ENCODE results near the gene IL22RA2. TPM values are rescaled to one million over a fixed set of nuclear protein-coding genes. Genes with fewer than 3 reads are reported as not detected.
A peak's percentile ranks its signal among the peaks of the same experiment; 100 is the strongest.

Gene IL22RA2, protein sequence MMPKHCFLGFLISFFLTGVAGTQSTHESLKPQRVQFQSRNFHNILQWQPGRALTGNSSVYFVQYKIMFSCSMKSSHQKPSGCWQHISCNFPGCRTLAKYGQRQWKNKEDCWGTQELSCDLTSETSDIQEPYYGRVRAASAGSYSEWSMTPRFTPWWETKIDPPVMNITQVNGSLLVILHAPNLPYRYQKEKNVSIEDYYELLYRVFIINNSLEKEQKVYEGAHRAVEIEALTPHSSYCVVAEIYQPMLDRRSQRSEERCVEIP
- not detected for total RNA-seq

- H3K4me1 ChIP-seq = no peaks in the 10 kb centered on the region
- H3K4me3 ChIP-seq = no peak within 1 kb of the TSS
- DNase-seq (ENCODE audit: extremely low spot score in 2 of 2) = no peak
- H3K9me3 ChIP-seq = no peaks in the 10 kb centered on the region
- no peak within 1 kb of the TSS for H3K27ac ChIP-seq
- H3K36me3 ChIP-seq = no peaks in the 10 kb centered on the region
- TF ChIP-seq, protein P1, sequence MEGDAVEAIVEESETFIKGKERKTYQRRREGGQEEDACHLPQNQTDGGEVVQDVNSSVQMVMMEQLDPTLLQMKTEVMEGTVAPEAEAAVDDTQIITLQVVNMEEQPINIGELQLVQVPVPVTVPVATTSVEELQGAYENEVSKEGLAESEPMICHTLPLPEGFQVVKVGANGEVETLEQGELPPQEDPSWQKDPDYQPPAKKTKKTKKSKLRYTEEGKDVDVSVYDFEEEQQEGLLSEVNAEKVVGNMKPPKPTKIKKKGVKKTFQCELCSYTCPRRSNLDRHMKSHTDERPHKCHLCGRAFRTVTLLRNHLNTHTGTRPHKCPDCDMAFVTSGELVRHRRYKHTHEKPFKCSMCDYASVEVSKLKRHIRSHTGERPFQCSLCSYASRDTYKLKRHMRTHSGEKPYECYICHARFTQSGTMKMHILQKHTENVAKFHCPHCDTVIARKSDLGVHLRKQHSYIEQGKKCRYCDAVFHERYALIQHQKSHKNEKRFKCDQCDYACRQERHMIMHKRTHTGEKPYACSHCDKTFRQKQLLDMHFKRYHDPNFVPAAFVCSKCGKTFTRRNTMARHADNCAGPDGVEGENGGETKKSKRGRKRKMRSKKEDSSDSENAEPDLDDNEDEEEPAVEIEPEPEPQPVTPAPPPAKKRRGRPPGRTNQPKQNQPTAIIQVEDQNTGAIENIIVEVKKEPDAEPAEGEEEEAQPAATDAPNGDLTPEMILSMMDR (IDR thresholded peaks at IDR 0.05) = no peak
- no peak for TF ChIP-seq POLR2AphosphoS5 (IDR thresholded peaks at IDR 0.05; ENCODE audit: insufficient read depth in 1 of 2, low read depth in 1 of 2)
- TF ChIP-seq POLR2A (IDR thresholded peaks at IDR 0.05) = no peak
- H3K27me3 ChIP-seq = no peaks in the 10 kb centered on the region
- intact Hi-C loops (cut with DNase I) = no loop called here
These were observed at the start of gene IL22RA2 for GRCh38 chr6:137173501-137173900. IL22RA2 (minus strand) TSS chr6:137173644; CDS start chr6:137161749, 11,895 bp downstream.

GRCh38 chr6:137222381-137222780 is 48.9 kb upstream of the IL22RA2 start:
- Histone ChIP-seq H3K4me1 (peaks cover 50% of the 10 kb centered on the region), H3K27me3 (no peaks in the 10 kb centered on the region), H3K9me3 (no peaks in the 10 kb centered on the region), H3K36me3 (no peaks in the 10 kb centered on the region), H3K27ac (peak overlapping the region; percentile 64), H3K4me3 (no peak overlapping the region)
- intact Hi-C loops (cut with DNase I) = no loop called here
- DNase-seq (ENCODE audit: extremely low spot score in 2 of 2) = no peak
- TF ChIP-seq POLR2A (IDR thresholded peaks at IDR 0.05) (no peak), POLR2AphosphoS5 (IDR thresholded peaks at IDR 0.05; ENCODE audit: insufficient read depth in 1 of 2, low read depth in 1 of 2) (peak in 1 of 2 donors; percentile 76)
- TF ChIP-seq, protein P1 (IDR thresholded peaks at IDR 0.05) = no peak

GRCh38 chr6:137219664-137220252 is 46.3 kb upstream of the IL22RA2 start:
- TF ChIP-seq POLR2AphosphoS5 (IDR thresholded peaks at IDR 0.05; ENCODE audit: insufficient read depth in 1 of 2, low read depth in 1 of 2) (no peak), POLR2A (IDR thresholded peaks at IDR 0.05) (no peak)
- TF ChIP-seq, protein P1 (IDR thresholded peaks at IDR 0.05) = no peak
- no peak for DNase-seq (ENCODE audit: extremely low spot score in 2 of 2)

DNA sequence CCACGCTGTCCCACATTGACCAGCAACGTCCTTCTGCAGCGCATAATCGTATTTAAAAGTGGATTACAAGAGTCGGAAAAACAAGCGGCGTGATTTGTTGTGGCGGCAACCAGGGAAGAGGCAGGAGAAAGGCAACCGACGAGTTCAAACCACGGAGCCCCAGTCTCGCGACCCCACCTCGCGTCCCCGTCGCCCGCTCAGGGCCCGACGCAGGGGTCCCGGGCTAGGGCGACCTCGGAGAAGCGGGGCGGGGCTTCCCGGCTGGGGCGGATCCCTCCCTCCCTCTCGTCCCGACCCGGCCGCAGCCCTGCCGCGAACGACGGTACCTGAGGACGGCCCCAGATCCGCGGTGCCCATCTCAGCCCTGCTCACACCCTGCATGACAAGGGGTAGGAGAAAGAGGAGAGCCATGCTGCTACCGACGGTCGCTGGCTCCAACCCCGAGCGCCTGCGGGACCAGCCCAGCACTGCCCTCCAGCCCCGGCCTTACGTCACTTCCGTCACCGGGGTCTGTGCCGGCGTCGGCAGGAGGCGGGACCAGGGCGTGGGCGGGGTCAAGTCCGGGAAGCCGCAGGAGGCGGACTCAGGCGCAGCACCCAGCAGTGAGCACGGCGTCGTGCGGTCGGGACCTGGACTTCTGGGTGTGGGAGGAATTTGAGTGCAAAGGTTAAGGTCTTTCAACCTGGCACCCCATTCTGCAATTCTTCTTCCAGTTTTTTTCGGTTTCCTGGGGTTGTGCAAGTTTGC is 45.6 kb upstream of the IL22RA2 start, which contains the start of gene IFNGR1:
Gene IFNGR1, minus strand, starts transcription at position 469 of the 747 bp plus-strand sequence. Its CDS starts 58 bp downstream, at position 411.
- Histone ChIP-seq H3K36me3 (no peaks in the 10 kb centered on the region), H3K4me1 (peaks cover 79% of the 10 kb centered on the region), H3K9me3 (no peaks in the 10 kb centered on the region), H3K27me3 (no peaks in the 10 kb centered on the region), H3K27ac (peak within 1 kb of the TSS; percentile 100), H3K4me3 (peak within 1 kb of the TSS; percentile 83 to 98)
- intact Hi-C loops (cut with DNase I) = loop anchor here (10.0 kb wide), 1 partner anchor 1724 kb away; the partner anchor contains the start of gene AHI1
- DNase-seq (ENCODE audit: extremely low spot score in 2 of 2) = peak in 1 of 2 donors; percentile 98
- TF ChIP-seq POLR2A (IDR thresholded peaks at IDR 0.05) (peak; percentile 35 to 98), POLR2AphosphoS5 (IDR thresholded peaks at IDR 0.05; ENCODE audit: insufficient read depth in 1 of 2, low read depth in 1 of 2) (peak; percentile 93 to 100)
- TF ChIP-seq, protein P1 (IDR thresholded peaks at IDR 0.05) = no peak

More at GRCh38 chr6:137219664-137220252, 46.3 kb upstream of the IL22RA2 start:
- Histone ChIP-seq H3K27me3 (no peaks in the 10 kb centered on the region), H3K36me3 (no peaks in the 10 kb centered on the region), H3K4me1 (peaks cover 76% of the 10 kb centered on the region), H3K27ac (peak overlapping the region; percentile 100), H3K4me3 (peak overlapping the region; percentile 83 to 98), H3K9me3 (no peaks in the 10 kb centered on the region)
- intact Hi-C loops (cut with DNase I) = loop anchor here (10.0 kb wide), 1 partner anchor 1725 kb away; the partner anchor contains the start of gene AHI1
